GM23338 (cell line): ENCODE data around the gene RGSL1. TPM values are rescaled to one million over a fixed set of nuclear protein-coding genes. Genes with fewer than 3 reads are reported as not detected.

Source experiments
- ATAC-seq: fragments of 200-7000 bp; cut with Tn5 transposase; 3 replicates; pipeline ENCODE4 v1.9.1; 2020
- DNase-seq: peaks from one replicate; pipeline ENCODE4 v3.0.0-alpha.2; 2015; ENCODE audit warnings: low spot score
- H2AFZ ChIP-seq: fragments of 200-600 bp; sonication (generic); 2 replicates; pipeline ENCODE4 v1.8.0; 2016; ENCODE audit warnings: antibody characterized with exemption, mild to moderate bottlenecking, moderate library complexity
- H3F3A ChIP-seq: fragments of 200-600 bp; sonication (generic); replicated peaks from 2 replicates; pipeline ENCODE4 v1.8.0; 2017; ENCODE audit warnings: antibody characterized with exemption, mixed run types, low read depth
- H3K27ac ChIP-seq: fragments of 200-600 bp; sonication (generic); 2 replicates; pipeline ENCODE4 v1.6.1; 2016; ENCODE audit warnings: low read depth
- H3K27me3 ChIP-seq: fragments of 200-600 bp; sonication (generic); 2 replicates; pipeline ENCODE4 v1.8.0; 2016; ENCODE audit warnings: mild to moderate bottlenecking, mixed run types, moderate library complexity; ENCODE audit not compliant: insufficient read depth
- H3K36me3 ChIP-seq: fragments of 200-600 bp; sonication (generic); 2 replicates; pipeline ENCODE4 v1.8.0; 2016; ENCODE audit warnings: mild to moderate bottlenecking; ENCODE audit not compliant: insufficient read depth
- H3K4me1 ChIP-seq: fragments of 200-600 bp; sonication (generic); 2 replicates; pipeline ENCODE4 v1.8.0; 2016; ENCODE audit warnings: mild to moderate bottlenecking, moderate library complexity; ENCODE audit not compliant: insufficient read depth
- H3K4me2 ChIP-seq: fragments of 200-600 bp; sonication (generic); 2 replicates; pipeline ENCODE4 v1.7.1; 2017; ENCODE audit warnings: mixed run types
- H3K4me3 ChIP-seq: fragments of 200-600 bp; sonication (generic); 2 replicates; pipeline ENCODE4 v1.6.1; 2016; ENCODE audit warnings: mixed run types
- H3K79me2 ChIP-seq: fragments of 200-600 bp; sonication (generic); replicated peaks from 2 replicates; pipeline ENCODE4 v1.8.0; 2017; ENCODE audit warnings: mild to moderate bottlenecking; ENCODE audit not compliant: insufficient read depth
- H3K9me2 ChIP-seq: fragments of 200-600 bp; sonication (generic); 2 replicates; pipeline ENCODE4 v1.8.0; 2017; ENCODE audit not compliant: insufficient read depth
- H4K20me1 ChIP-seq: fragments of 200-600 bp; sonication (generic); replicated peaks from 2 replicates; pipeline ENCODE4 v1.8.0; 2017; ENCODE audit warnings: mild to moderate bottlenecking; ENCODE audit not compliant: insufficient read depth
- H3K27ac Mint-ChIP-seq: 2 replicates; pipeline ENCODE4 v1.8.0; 2020; ENCODE audit warnings: inconsistent platforms, mild to moderate bottlenecking, moderate library complexity, mixed read lengths
- H3K27me3 Mint-ChIP-seq: 3 replicates; pipeline ENCODE4 v1.8.0; 2022; ENCODE audit warnings: low read depth, mild to moderate bottlenecking, moderate library complexity, mixed read lengths, inconsistent platforms; ENCODE audit not compliant: insufficient read depth, poor library complexity
- H3K36me3 Mint-ChIP-seq: 3 replicates; pipeline ENCODE4 v1.8.0; 2021; ENCODE audit warnings: low read depth, mild to moderate bottlenecking, inconsistent platforms, moderate library complexity, mixed read lengths
- H3K4me1 Mint-ChIP-seq: 3 replicates; pipeline ENCODE4 v1.8.0; 2020; ENCODE audit warnings: mild to moderate bottlenecking, inconsistent platforms, mixed read lengths
- H3K4me3 Mint-ChIP-seq: 3 replicates; pipeline ENCODE4 v1.8.0; 2021; ENCODE audit warnings: moderate library complexity, mild to moderate bottlenecking, inconsistent platforms, mixed read lengths
- H3K9me3 Mint-ChIP-seq: 3 replicates; pipeline ENCODE4 v1.8.0; 2020; ENCODE audit warnings: moderate library complexity, mild to moderate bottlenecking, inconsistent platforms, mixed read lengths
- CREB1 ChIP-seq: fragments of 250-450 bp; sonication (Bioruptor Pico); IDR thresholded peaks from 2 replicates; pipeline ENCODE4 v1.5.0; 2020; ENCODE audit warnings: low read depth, mild to moderate bottlenecking, moderate library complexity
- CTCF ChIP-seq, 2 experiments: fragments of 200-600 bp in 1 of 2; sonication (generic) in 1 of 2; conservative IDR thresholded peaks; 2 replicates each; pipeline versions ENCODE4 v1.5.1 to v1.6.1; 2016 to 2017; ENCODE audit warnings: antibody characterized with exemption in 2 of 2, low read depth in 2 of 2, mild to moderate bottlenecking in 2 of 2, moderate library complexity in 1 of 2
- EZH2 ChIP-seq: fragments of 200-600 bp; sonication (generic); IDR thresholded peaks from one replicate; pipeline ENCODE4 v1.8.0; 2017; ENCODE audit warnings: antibody characterized with exemption, mild to moderate bottlenecking, low read depth; ENCODE audit not compliant: unreplicated experiment
- EZH2phosphoT487 ChIP-seq: fragments of 200-600 bp; sonication (generic); IDR thresholded peaks from one replicate; pipeline ENCODE4 v1.8.1; 2018; ENCODE audit warnings: antibody characterized with exemption; ENCODE audit not compliant: unreplicated experiment
- JUNB ChIP-seq: IDR thresholded peaks from one replicate; pipeline ENCODE4 v1.6.1; 2016; ENCODE audit warnings: antibody characterized with exemption; ENCODE audit not compliant: unreplicated experiment
- POLR2AphosphoS5 ChIP-seq: IDR thresholded peaks from 2 replicates; pipeline ENCODE4 v1.6.1; 2016; ENCODE audit warnings: antibody characterized with exemption, low read depth
- REST ChIP-seq: IDR thresholded peaks from one replicate; pipeline ENCODE4 v1.6.1; 2018; ENCODE audit warnings: antibody characterized with exemption; ENCODE audit not compliant: unreplicated experiment
- STAT1 ChIP-seq: IDR thresholded peaks from one replicate; pipeline ENCODE4 v1.6.1; 2016; ENCODE audit warnings: antibody characterized with exemption; ENCODE audit not compliant: unreplicated experiment
- ZNF114 ChIP-seq: fragments of 250-450 bp; sonication (Bioruptor Pico); IDR thresholded peaks from 2 replicates; pipeline ENCODE4 v1.5.0; 2020; ENCODE audit warnings: mild to moderate bottlenecking, moderate library complexity
- ZNF331 ChIP-seq: fragments of 250-450 bp; sonication (Bioruptor Pico); IDR thresholded peaks from 2 replicates; pipeline ENCODE4 v1.5.0; 2020; ENCODE audit warnings: low read depth, mild to moderate bottlenecking, moderate library complexity
- polyA plus RNA-seq: library from polyadenylated mRNA; unstranded; fragments of >200 nt; fragmentation: Nextera tagmentation; extraction: Ambion mirVana; gene quantifications from 2 replicates; pipeline ENCODE4 v1.2.1, GENCODE V29; 2016
- total RNA-seq: library from RNA; depleted of rRNA; stranded (reverse); fragments of >200 nt; shearing (Covaris generic); gene quantifications from 2 replicates; pipeline ENCODE4 v1.2.3, GENCODE V29; 2014
- TF ChIP-seq, protein P1 (sequence below): fragments of 250-450 bp; sonication (Bioruptor Pico); IDR thresholded peaks from 2 replicates; pipeline ENCODE4 v1.5.0; 2020; ENCODE audit warnings: mild to moderate bottlenecking, moderate library complexity

Gene RGSL1
- total and polyA plus RNA-seq, 2 experiments from 2014 or later: not detected

DNA sequence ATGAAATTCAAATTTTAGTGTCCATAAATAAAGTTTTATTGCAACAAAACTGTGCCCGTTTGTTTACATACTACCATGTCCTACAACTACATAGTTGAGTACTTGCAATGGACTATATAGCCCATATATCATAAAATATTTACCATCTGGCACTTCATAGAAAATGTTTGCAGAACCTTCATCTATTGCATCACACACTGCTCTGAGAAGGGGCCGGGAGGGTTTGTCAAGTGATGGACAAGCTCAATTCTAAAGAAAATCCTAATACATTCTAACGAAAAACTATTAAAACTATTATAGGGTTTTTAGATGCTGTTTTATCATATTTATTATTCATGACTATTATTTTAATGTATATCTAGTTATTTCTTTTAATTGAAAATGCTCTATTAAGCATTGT lies 35.9 kb downstream of the RGSL1 start:
- no peaks in the 10 kb centered on the region for H3K9me2 ChIP-seq
- TF ChIP-seq CREB1 (no peak), POLR2AphosphoS5 (no peak), ZNF114 (CRISPR knock-in tag) (no peak), CTCF (conservative IDR thresholded peaks at IDR 0.05; ENCODE audit: low read depth in 2 of 2) (no peak), STAT1 (no peak), REST (no peak), EZH2phosphoT487 (no peak), JUNB (no peak), EZH2 (no peak), ZNF331 (CRISPR knock-in tag) (no peak)
- TF ChIP-seq, protein P1, sequence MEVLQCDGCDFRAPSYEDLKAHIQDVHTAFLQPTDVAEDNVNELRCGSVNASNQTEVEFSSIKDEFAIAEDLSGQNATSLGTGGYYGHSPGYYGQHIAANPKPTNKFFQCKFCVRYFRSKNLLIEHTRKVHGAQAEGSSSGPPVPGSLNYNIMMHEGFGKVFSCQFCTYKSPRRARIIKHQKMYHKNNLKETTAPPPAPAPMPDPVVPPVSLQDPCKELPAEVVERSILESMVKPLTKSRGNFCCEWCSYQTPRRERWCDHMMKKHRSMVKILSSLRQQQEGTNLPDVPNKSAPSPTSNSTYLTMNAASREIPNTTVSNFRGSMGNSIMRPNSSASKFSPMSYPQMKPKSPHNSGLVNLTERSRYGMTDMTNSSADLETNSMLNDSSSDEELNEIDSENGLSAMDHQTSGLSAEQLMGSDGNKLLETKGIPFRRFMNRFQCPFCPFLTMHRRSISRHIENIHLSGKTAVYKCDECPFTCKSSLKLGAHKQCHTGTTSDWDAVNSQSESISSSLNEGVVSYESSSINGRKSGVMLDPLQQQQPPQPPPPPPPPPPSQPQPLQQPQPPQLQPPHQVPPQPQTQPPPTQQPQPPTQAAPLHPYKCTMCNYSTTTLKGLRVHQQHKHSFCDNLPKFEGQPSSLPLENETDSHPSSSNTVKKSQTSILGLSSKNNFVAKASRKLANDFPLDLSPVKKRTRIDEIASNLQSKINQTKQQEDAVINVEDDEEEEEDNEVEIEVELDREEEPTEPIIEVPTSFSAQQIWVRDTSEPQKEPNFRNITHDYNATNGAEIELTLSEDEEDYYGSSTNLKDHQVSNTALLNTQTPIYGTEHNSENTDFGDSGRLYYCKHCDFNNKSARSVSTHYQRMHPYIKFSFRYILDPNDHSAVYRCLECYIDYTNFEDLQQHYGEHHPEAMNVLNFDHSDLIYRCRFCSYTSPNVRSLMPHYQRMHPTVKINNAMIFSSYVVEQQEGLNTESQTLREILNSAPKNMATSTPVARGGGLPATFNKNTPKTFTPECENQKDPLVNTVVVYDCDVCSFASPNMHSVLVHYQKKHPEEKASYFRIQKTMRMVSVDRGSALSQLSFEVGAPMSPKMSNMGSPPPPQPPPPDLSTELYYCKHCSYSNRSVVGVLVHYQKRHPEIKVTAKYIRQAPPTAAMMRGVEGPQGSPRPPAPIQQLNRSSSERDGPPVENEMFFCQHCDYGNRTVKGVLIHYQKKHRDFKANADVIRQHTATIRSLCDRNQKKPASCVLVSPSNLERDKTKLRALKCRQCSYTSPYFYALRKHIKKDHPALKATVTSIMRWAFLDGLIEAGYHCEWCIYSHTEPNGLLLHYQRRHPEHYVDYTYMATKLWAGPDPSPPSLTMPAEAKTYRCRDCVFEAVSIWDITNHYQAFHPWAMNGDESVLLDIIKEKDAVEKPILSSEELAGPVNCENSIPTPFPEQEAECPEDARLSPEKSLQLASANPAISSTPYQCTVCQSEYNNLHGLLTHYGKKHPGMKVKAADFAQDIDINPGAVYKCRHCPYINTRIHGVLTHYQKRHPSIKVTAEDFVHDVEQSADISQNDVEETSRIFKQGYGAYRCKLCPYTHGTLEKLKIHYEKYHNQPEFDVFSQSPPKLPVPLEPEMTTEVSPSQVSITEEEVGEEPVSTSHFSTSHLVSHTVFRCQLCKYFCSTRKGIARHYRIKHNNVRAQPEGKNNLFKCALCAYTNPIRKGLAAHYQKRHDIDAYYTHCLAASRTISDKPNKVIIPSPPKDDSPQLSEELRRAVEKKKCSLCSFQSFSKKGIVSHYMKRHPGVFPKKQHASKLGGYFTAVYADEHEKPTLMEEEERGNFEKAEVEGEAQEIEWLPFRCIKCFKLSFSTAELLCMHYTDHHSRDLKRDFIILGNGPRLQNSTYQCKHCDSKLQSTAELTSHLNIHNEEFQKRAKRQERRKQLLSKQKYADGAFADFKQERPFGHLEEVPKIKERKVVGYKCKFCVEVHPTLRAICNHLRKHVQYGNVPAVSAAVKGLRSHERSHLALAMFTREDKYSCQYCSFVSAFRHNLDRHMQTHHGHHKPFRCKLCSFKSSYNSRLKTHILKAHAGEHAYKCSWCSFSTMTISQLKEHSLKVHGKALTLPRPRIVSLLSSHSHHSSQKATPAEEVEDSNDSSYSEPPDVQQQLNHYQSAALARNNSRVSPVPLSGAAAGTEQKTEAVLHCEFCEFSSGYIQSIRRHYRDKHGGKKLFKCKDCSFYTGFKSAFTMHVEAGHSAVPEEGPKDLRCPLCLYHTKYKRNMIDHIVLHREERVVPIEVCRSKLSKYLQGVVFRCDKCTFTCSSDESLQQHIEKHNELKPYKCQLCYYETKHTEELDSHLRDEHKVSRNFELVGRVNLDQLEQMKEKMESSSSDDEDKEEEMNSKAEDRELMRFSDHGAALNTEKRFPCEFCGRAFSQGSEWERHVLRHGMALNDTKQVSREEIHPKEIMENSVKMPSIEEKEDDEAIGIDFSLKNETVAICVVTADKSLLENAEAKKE (CRISPR knock-in tag): no peak
- Mint-ChIP-seq H3K9me3 (no peaks in the 10 kb centered on the region; the same call in 2 of the 3 replicates), H3K36me3 (no peaks in the 10 kb centered on the region), H3K27me3 (no peaks in the 10 kb centered on the region), H3K4me1 (no peaks in the 10 kb centered on the region), H3K27ac (no peak overlapping the region), H3K4me3 (no peak overlapping the region)
- no peaks in the 10 kb centered on the region for H4K20me1 ChIP-seq
- no peaks in the 10 kb centered on the region for H3K4me1 ChIP-seq
- no peaks in the 10 kb centered on the region for H3K36me3 ChIP-seq
- DNase-seq: no peak
- H3K27me3 ChIP-seq: no peaks in the 10 kb centered on the region
- no peak overlapping the region for H2AFZ ChIP-seq
- ATAC-seq: no peak
- H3K4me3 ChIP-seq: no peak overlapping the region
- H3F3A ChIP-seq: no peaks in the 10 kb centered on the region
- H3K4me2 ChIP-seq: no peak overlapping the region
- no peak overlapping the region for H3K27ac ChIP-seq
- no peaks in the 10 kb centered on the region for H3K79me2 ChIP-seq
